ENCODE data around the gene BRWD1. TPM values are rescaled to one million over a fixed set of nuclear protein-coding genes. Genes with fewer than 3 reads are reported as not detected.
"Not testable (repeated sequence)": the region's sequence is repeated elsewhere in the genome, so short reads cannot be mapped to it uniquely, and the experiment has no call there.

BRWD1 gene
- total RNA-seq, 2 donors from 2014 or later: 71.9 to 81.6 TPM

DNA sequence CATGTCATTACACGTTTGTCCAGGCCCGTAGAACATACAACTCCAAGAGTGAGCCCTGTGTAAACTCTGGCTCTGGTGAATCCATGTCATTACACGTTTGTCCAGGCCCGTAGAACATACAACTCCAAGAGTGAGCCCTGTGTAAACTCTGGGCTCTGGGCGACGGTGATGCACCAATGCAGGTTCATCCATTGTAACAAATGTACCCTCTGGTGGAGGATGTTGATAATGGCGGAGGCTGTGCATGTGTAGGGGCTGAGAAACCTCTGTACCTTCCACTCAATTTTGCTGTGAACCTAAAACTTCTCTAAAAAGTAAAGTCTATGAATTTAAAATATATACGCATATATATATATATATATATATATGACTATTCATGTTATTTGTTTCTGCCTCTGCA is 177.3 kb downstream of the BRWD1 start:
- peaks cover 25% of the 10 kb centered on the region for H3K27me3 Mint-ChIP-seq
- H3K9me3 ChIP-seq (ENCODE audit: control insufficient read depth, low read length, poor library complexity, severe bottlenecking); DNase-seq; H3K4me3 Mint-ChIP-seq; H3K4me1 Mint-ChIP-seq; ATAC-seq; H3K27ac Mint-ChIP-seq; H3K36me3 Mint-ChIP-seq (ENCODE audit: low read depth): not testable (repeated sequence)

DNA sequence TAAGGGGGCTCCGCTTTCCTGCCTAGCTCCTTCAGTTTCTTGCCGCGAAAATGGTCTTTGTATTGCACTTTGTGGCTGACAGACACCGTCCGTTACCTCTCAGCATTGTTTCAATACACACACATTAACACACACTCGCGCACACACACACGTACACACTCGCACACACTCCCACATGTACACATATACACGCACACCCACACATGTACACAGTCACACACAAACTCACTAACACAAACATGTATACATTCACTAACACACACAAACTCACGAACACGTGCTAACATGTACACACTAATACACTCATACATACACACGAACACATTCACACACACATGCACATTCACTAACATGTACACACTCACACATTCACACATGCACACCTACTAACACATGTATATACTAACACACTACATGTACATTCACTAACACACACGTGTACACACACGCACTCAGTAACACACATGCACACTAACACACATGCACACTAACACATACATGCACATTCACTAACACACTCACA is 179.1 kb downstream of the BRWD1 start:
- DNase-seq (no peak), ATAC-seq (no peak)
- no peak overlapping the region for H3K27ac Mint-ChIP-seq
- H3K4me1 Mint-ChIP-seq: peaks cover 4% of the 10 kb centered on the region
- H3K4me3 Mint-ChIP-seq: no peak overlapping the region
- H3K27me3 Mint-ChIP-seq: peaks cover 25% of the 10 kb centered on the region
- no peaks in the 10 kb centered on the region for H3K36me3 Mint-ChIP-seq (ENCODE audit: low read depth)
- H3K9me3 ChIP-seq (ENCODE audit: control insufficient read depth, low read length, poor library complexity, severe bottlenecking): no peaks in the 10 kb centered on the region

Other genes with a start within 250 kb of the BRWD1 start
- gene PSMG1, start 130.2 kb downstream of the BRWD1 start, total RNA-seq: 10 to 100 TPM; 10.5 to 14.6 TPM
- gene HMGN1, start 35.5 kb upstream of the BRWD1 start, total RNA-seq: 100 to 1,000 TPM; 183 to 231 TPM
- under 1 TPM in 1 of 2 donors, not detected in 1; 0.57 TPM for gene LCA5L, start 132.1 kb upstream of the BRWD1 start, total RNA-seq
- under 1 TPM; 0.57 to 0.86 TPM for gene SH3BGR, start 138.3 kb upstream of the BRWD1 start, total RNA-seq